ENCODE data around the gene RGL4. TPM values are rescaled to one million over a fixed set of nuclear protein-coding genes. Genes with fewer than 3 reads are reported as not detected.

Gene RGL4
- total RNA-seq, 2 experiments from 2014 or later, result 0.97 TPM; not detected in 1

DNA sequence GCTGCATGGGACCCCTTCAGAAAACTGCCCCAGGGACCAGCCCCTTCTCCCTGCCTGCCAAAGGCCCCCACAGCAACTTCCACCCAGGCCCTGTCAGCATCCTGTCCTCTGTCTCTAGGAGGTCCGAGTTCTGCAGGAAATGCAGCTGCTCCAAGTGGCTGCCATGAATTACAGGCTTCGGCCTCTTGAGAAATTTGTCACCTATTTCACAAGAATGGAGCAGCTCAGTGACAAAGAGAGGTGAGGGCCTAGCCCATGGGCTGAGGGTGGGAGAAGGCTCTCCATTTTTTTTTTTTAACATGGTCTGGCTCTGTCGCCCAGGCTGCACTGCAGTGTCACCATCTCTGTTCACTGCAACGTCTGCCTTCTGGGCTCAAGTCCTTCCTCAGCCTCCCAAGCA, 7.3 kb downstream of the RGL4 start:
- no peaks in the 10 kb centered on the region for H3K9me2 ChIP-seq (ENCODE audit: insufficient read depth, low read length)
- DNase-seq (ENCODE audit: low spot score), result no peak
- H3K4me1 ChIP-seq (ENCODE audit: insufficient read depth, low read length, poor library complexity, severe bottlenecking), result peaks cover 19% of the 10 kb centered on the region
- POLR2A ChIA-PET, result no interaction called here
- CTCF ChIA-PET (ENCODE audit: unreplicated experiment), result no interaction called here
- H2AFZ ChIP-seq (ENCODE audit: low read length), result no peak overlapping the region
- no peak overlapping the region for H3K4me2 ChIP-seq (ENCODE audit: low read length)
- H4K20me1 ChIP-seq (ENCODE audit: insufficient read depth, low read length), result no peaks in the 10 kb centered on the region
- TF ChIP-seq, protein P1, sequence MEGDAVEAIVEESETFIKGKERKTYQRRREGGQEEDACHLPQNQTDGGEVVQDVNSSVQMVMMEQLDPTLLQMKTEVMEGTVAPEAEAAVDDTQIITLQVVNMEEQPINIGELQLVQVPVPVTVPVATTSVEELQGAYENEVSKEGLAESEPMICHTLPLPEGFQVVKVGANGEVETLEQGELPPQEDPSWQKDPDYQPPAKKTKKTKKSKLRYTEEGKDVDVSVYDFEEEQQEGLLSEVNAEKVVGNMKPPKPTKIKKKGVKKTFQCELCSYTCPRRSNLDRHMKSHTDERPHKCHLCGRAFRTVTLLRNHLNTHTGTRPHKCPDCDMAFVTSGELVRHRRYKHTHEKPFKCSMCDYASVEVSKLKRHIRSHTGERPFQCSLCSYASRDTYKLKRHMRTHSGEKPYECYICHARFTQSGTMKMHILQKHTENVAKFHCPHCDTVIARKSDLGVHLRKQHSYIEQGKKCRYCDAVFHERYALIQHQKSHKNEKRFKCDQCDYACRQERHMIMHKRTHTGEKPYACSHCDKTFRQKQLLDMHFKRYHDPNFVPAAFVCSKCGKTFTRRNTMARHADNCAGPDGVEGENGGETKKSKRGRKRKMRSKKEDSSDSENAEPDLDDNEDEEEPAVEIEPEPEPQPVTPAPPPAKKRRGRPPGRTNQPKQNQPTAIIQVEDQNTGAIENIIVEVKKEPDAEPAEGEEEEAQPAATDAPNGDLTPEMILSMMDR (conservative IDR thresholded peaks at IDR 0.05; ENCODE audit: low read length), result no peak
- TF ChIP-seq EZH2phosphoT487 (IDR thresholded peaks at IDR 0.05; ENCODE audit: borderline replicate concordance, low read depth, low read length), result no peak
- H3K4me3 ChIP-seq (ENCODE audit: low read depth, low read length, poor library complexity, severe bottlenecking), result no peak overlapping the region
- H3K36me3 ChIP-seq (ENCODE audit: insufficient read depth, low read length), result peaks cover 73% of the 10 kb centered on the region
- no peak overlapping the region for H3K27ac ChIP-seq (ENCODE audit: low read depth, low read length, poor library complexity, severe bottlenecking)
- no TSS peak for BruUV-seq (replicated peaks)
- no peaks in the 10 kb centered on the region for H3K9me3 ChIP-seq (ENCODE audit: low read length)
- H3K79me2 ChIP-seq (ENCODE audit: insufficient read depth, low read depth, low read length), result peaks cover 16% of the 10 kb centered on the region
- intact Hi-C loops (cut with micrococcal nuclease; ENCODE audit: unreplicated experiment), result no loop called here

DNA sequence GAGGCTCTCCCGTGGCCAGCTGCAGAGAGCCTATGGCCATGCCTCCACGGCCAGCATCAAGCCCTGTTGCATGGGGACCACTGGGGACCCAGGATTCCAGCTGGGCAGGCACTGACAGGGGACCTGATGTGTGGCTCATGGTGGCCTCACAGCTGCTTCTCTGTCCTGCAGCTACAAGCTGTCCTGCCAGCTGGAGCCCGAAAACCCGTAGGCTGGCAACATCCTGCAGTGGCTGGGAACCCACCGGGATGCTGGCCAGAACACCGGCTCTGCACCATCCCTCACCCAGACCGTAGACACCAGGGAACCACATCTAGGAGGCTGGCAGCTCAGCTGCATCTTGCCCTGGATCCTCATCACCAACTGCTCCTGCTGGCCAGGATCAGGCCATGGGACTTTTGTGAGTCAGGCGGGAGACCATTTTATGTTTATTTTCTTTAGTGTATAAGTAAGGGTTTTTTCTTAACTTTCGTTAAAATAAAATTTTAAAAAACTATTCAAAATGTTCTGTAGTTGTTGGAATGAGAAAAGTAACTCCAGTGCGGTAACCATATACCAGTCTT, 7.9 kb downstream of the RGL4 start:
- no peak for DNase-seq (ENCODE audit: low spot score)
- BruUV-seq (replicated peaks), result no TSS peak
- no peak overlapping the region for H3K27ac ChIP-seq (ENCODE audit: low read depth, low read length, poor library complexity, severe bottlenecking)
- TF ChIP-seq, protein P1 (conservative IDR thresholded peaks at IDR 0.05; ENCODE audit: low read length), result no peak
- TF ChIP-seq EZH2phosphoT487 (IDR thresholded peaks at IDR 0.05; ENCODE audit: borderline replicate concordance, low read depth, low read length), result no peak
- H2AFZ ChIP-seq (ENCODE audit: low read length), result no peak overlapping the region
- no peaks in the 10 kb centered on the region for H4K20me1 ChIP-seq (ENCODE audit: insufficient read depth, low read length)
- POLR2A ChIA-PET, result no interaction called here
- H3K4me3 ChIP-seq (ENCODE audit: low read depth, low read length, poor library complexity, severe bottlenecking), result no peak overlapping the region
- no peaks in the 10 kb centered on the region for H3K9me2 ChIP-seq (ENCODE audit: insufficient read depth, low read length)
- no peaks in the 10 kb centered on the region for H3K9me3 ChIP-seq (ENCODE audit: low read length)
- H3K4me2 ChIP-seq (ENCODE audit: low read length), result no peak overlapping the region
- H3K79me2 ChIP-seq (ENCODE audit: insufficient read depth, low read depth, low read length), result peaks cover 17% of the 10 kb centered on the region
- H3K36me3 ChIP-seq (ENCODE audit: insufficient read depth, low read length), result peaks cover 75% of the 10 kb centered on the region
- peaks cover 19% of the 10 kb centered on the region for H3K4me1 ChIP-seq (ENCODE audit: insufficient read depth, low read length, poor library complexity, severe bottlenecking)
- CTCF ChIA-PET (ENCODE audit: unreplicated experiment), result no interaction called here
- intact Hi-C loops (cut with micrococcal nuclease; ENCODE audit: unreplicated experiment), result no loop called here

DNA sequence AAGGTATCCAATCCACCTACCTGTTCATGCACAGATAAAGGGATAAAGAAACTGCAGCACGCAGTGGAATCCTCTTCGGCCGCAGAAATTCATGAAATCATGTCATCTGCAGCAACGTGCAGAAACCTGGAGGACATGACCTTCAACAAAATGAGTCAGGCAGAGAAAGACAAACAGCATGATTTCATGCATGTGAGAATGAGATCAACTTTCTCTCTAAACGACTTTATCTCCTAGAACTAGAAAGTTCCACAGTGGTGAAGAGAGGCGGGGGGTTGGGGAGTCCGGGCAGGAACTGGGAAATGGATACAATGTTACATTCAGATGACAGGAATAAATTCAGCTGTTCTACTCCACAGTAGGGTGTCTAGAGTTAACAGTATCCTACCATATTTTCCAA, 9.9 kb downstream of the RGL4 start:
- CTCF ChIA-PET (ENCODE audit: unreplicated experiment), result no interaction called here
- no peak for DNase-seq (ENCODE audit: low spot score)
- POLR2A ChIA-PET, result no interaction called here
- Histone ChIP-seq H3K4me2 (ENCODE audit: low read length) (no peak overlapping the region), H3K4me3 (ENCODE audit: low read depth, low read length, poor library complexity, severe bottlenecking) (no peak overlapping the region), H3K27ac (ENCODE audit: low read depth, low read length, poor library complexity, severe bottlenecking) (no peak overlapping the region), H3K4me1 (ENCODE audit: insufficient read depth, low read length, poor library complexity, severe bottlenecking) (peaks cover 16% of the 10 kb centered on the region), H3K9me3 (ENCODE audit: low read length) (no peaks in the 10 kb centered on the region), H3K79me2 (ENCODE audit: insufficient read depth, low read depth, low read length) (peaks cover 21% of the 10 kb centered on the region), H3K36me3 (ENCODE audit: insufficient read depth, low read length) (peaks cover 77% of the 10 kb centered on the region), H4K20me1 (ENCODE audit: insufficient read depth, low read length) (no peaks in the 10 kb centered on the region), H2AFZ (ENCODE audit: low read length) (no peak overlapping the region), H3K9me2 (ENCODE audit: insufficient read depth, low read length) (no peaks in the 10 kb centered on the region)
- intact Hi-C loops (cut with micrococcal nuclease; ENCODE audit: unreplicated experiment), result no loop called here
- BruUV-seq (replicated peaks), result no TSS peak
- TF ChIP-seq, protein P1 (conservative IDR thresholded peaks at IDR 0.05; ENCODE audit: low read length), result no peak
- no peak for TF ChIP-seq EZH2phosphoT487 (IDR thresholded peaks at IDR 0.05; ENCODE audit: borderline replicate concordance, low read depth, low read length)
